K562 (cell line): ENCODE data around the gene MAP3K7. TPM values are rescaled to one million over a fixed set of nuclear protein-coding genes. Genes with fewer than 3 reads are reported as not detected.

Source experiments
- HOMEZ ChIP-seq: fragments of 250-450 bp; sonication (Bioruptor Pico); IDR thresholded peaks from 2 replicates; pipeline ENCODE4 v1.4.0; 2020; ENCODE audit warnings: mild to moderate bottlenecking, moderate library complexity
- NFXL1 ChIP-seq: fragments of 450-650 bp; formaldehyde crosslinking; IDR thresholded peaks from 2 replicates; pipeline ENCODE4 v1.4.0; 2021; ENCODE audit warnings: mild to moderate bottlenecking
- PHF20 ChIP-seq: fragments of 450-650 bp; IDR thresholded peaks from 2 replicates; pipeline ENCODE4 v1.6.1; 2018; ENCODE audit not compliant: partially characterized antibody
- PTRF ChIP-seq: fragments of 450-650 bp; IDR thresholded peaks from 2 replicates; pipeline ENCODE4 v1.6.1; 2016; ENCODE audit warnings: mild to moderate bottlenecking, missing genetic modification characterization, missing compliant biosample characterization
- RBM34 ChIP-seq: fragments of 200-400 bp; formaldehyde crosslinking; IDR thresholded peaks from 2 replicates; pipeline ENCODE4 v1.6.1; 2018; ENCODE audit warnings: low read length, borderline replicate concordance; ENCODE audit not compliant: insufficient read depth
- SRSF3 ChIP-seq: fragments of 200-400 bp; formaldehyde crosslinking; IDR thresholded peaks from 2 replicates; pipeline ENCODE4 v1.6.1; 2016; ENCODE audit warnings: mild to moderate bottlenecking, low read length, moderate library complexity; ENCODE audit not compliant: insufficient read depth
- UBTF ChIP-seq, 2 experiments: IDR thresholded peaks; 2 replicates each; pipeline ENCODE4 v1.6.1; 2012; ENCODE audit warnings: improper control_type of control experiment in 2 of 2, low read depth in 2 of 2, low read length in 2 of 2, borderline replicate concordance in 1 of 2
- ZNF561 ChIP-seq: fragments of 450-650 bp; formaldehyde crosslinking; conservative IDR thresholded peaks from 2 replicates; pipeline ENCODE4 v1.4.0; 2020; ENCODE audit warnings: mild to moderate bottlenecking, moderate library complexity
- polyA plus RNA-seq, 8 experiments: library from polyadenylated mRNA; depleted of rRNA in 4 of 8; stranded (reverse) in 5 of 8; unstranded in 3 of 8; fragments of >200 nt; fragmentation: Nextera tagmentation in 2 of 8; fragmentation: Illumina TruSeq in 1 of 8; extraction: Ambion mirVana in 2 of 8; extraction: Trizol in 1 of 8; gene quantifications; 2 replicates each; pipeline versions ENCODE4 v1.2.1 to v1.2.3, GENCODE V29; 2011 to 2014; ENCODE audit warnings: inconsistent platforms in 1 of 8, missing spikeins in 1 of 8
- total RNA-seq, 7 experiments: library from RNA; depleted of rRNA in 6 of 7; stranded (reverse); fragments of >200 nt in 6 of 7; fragmentation: Illumina TruSeq in 2 of 7; extraction: Trizol in 2 of 7; gene quantifications; 2 replicates each; pipeline versions ENCODE4 v1.2.1 to v1.2.3, GENCODE V29; 2011 to 2021; ENCODE audit warnings: low replicate concordance in 1 of 7
- TF ChIP-seq, protein P1 (sequence below): fragments of 450-650 bp; formaldehyde crosslinking; IDR thresholded peaks from 2 replicates; pipeline ENCODE4 v1.4.0; 2020; ENCODE audit warnings: mild to moderate bottlenecking, mixed read lengths
- TF ChIP-seq, protein P2 (sequence below): fragments of 450-650 bp; IDR thresholded peaks from 2 replicates; pipeline ENCODE4 v1.6.1; 2017; ENCODE audit warnings: mild to moderate bottlenecking, moderate library complexity
- TF ChIP-seq, protein P3 (sequence below): fragments of 250-450 bp; sonication (Bioruptor Pico); IDR thresholded peaks from 2 replicates; pipeline ENCODE4 v1.9.0; 2021; ENCODE audit warnings: mild to moderate bottlenecking, inconsistent platforms
- TF ChIP-seq, protein P4 (sequence below), 2 experiments: IDR thresholded peaks in 1 of 2; conservative IDR thresholded peaks in 1 of 2; 2 replicates each; pipeline ENCODE4 v1.6.1; 2016; ENCODE audit warnings: low read depth in 2 of 2, mild to moderate bottlenecking in 1 of 2, missing compliant biosample characterization in 1 of 2, missing genetic modification characterization in 1 of 2, moderate library complexity in 1 of 2

MAP3K7 gene
- total and polyA plus RNA-seq, 9 of the 15 experiments (the other 6 are each of a cell fraction or from before 2014, with no cell fraction given), result 13.4 to 60.9 (median 34.8) TPM

DNA sequence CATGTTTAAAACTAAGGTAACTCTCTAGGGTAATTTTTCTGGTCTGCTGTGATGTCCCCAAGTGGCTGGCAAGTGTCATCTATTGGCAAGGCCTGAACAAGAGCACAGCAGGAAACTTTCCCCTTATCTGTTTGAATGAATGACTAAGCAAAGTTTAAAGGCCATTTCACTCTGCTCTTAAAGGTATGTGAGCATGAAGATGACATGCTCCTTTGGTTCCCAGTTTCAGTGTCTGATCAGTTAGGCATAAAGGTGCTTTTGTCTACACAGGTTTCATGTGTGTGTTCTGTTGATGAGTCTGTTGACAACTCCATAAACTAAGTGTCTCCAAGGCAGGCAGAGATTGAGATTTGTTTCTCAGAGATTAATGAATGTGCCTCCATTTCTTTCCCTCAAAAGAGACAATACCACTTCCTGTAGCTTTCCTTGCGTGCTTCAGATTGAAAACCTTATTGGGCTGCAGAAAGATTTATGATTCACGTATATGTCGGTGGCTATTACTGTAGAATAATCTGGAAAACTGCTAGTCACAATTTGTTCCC is 83.9 kb downstream of the MAP3K7 start (continued):
- TF ChIP-seq, protein P1, sequence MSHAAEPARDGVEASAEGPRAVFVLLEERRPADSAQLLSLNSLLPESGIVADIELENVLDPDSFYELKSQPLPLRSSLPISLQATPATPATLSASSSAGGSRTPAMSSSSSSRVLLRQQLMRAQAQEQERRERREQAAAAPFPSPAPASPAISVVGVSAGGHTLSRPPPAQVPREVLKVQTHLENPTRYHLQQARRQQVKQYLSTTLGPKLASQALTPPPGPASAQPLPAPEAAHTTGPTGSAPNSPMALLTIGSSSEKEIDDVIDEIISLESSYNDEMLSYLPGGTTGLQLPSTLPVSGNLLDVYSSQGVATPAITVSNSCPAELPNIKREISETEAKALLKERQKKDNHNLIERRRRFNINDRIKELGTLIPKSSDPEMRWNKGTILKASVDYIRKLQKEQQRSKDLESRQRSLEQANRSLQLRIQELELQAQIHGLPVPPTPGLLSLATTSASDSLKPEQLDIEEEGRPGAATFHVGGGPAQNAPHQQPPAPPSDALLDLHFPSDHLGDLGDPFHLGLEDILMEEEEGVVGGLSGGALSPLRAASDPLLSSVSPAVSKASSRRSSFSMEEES (CRISPR knock-in tag), result no peak
- TF ChIP-seq PHF20, result no peak
- no peak for TF ChIP-seq RBM34
- TF ChIP-seq SRSF3, result no peak
- no peak for TF ChIP-seq HOMEZ (CRISPR knock-in tag)
- no peak for TF ChIP-seq ZNF561
- TF ChIP-seq, protein P2, sequence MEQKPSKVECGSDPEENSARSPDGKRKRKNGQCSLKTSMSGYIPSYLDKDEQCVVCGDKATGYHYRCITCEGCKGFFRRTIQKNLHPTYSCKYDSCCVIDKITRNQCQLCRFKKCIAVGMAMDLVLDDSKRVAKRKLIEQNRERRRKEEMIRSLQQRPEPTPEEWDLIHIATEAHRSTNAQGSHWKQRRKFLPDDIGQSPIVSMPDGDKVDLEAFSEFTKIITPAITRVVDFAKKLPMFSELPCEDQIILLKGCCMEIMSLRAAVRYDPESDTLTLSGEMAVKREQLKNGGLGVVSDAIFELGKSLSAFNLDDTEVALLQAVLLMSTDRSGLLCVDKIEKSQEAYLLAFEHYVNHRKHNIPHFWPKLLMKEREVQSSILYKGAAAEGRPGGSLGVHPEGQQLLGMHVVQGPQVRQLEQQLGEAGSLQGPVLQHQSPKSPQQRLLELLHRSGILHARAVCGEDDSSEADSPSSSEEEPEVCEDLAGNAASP, result no peak
- no peak for TF ChIP-seq UBTF (IDR thresholded peaks at IDR 0.05; ENCODE audit: borderline replicate concordance in 1 of 2, low read depth in 2 of 2, low read length in 2 of 2)
- TF ChIP-seq NFXL1 (CRISPR knock-in tag), result no peak
- TF ChIP-seq, protein P3, sequence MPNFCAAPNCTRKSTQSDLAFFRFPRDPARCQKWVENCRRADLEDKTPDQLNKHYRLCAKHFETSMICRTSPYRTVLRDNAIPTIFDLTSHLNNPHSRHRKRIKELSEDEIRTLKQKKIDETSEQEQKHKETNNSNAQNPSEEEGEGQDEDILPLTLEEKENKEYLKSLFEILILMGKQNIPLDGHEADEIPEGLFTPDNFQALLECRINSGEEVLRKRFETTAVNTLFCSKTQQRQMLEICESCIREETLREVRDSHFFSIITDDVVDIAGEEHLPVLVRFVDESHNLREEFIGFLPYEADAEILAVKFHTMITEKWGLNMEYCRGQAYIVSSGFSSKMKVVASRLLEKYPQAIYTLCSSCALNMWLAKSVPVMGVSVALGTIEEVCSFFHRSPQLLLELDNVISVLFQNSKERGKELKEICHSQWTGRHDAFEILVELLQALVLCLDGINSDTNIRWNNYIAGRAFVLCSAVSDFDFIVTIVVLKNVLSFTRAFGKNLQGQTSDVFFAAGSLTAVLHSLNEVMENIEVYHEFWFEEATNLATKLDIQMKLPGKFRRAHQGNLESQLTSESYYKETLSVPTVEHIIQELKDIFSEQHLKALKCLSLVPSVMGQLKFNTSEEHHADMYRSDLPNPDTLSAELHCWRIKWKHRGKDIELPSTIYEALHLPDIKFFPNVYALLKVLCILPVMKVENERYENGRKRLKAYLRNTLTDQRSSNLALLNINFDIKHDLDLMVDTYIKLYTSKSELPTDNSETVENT (CRISPR knock-in tag), result no peak
- no peak for TF ChIP-seq PTRF (tag)
- TF ChIP-seq, protein P4, sequence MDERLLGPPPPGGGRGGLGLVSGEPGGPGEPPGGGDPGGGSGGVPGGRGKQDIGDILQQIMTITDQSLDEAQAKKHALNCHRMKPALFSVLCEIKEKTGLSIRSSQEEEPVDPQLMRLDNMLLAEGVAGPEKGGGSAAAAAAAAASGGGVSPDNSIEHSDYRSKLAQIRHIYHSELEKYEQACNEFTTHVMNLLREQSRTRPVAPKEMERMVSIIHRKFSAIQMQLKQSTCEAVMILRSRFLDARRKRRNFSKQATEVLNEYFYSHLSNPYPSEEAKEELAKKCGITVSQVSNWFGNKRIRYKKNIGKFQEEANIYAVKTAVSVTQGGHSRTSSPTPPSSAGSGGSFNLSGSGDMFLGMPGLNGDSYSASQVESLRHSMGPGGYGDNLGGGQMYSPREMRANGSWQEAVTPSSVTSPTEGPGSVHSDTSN (CRISPR knock-in tag; IDR thresholded peaks at IDR 0.05; ENCODE audit: low read depth), result no peak
- TF ChIP-seq, protein P4 (tag; conservative IDR thresholded peaks at IDR 0.05; ENCODE audit: low read depth), result peak; percentile 70
